ENCODE measurements around the gene METRN.

- TF ChIP-seq POLR2A (IDR thresholded peaks at IDR 0.05) = no peak
- no peak for TF ChIP-seq CTCF (IDR thresholded peaks at IDR 0.05)
Observed at GRCh38 chr16:678209-678857, 36.6 kb upstream of the METRN start.

Measured in Peyer's patch (tissue), 4 donors.